SK-N-MC (cell line): Measurements from ENCODE around the gene DNAJB9.
A peak's percentile ranks its signal among the peaks of the same experiment; 100 is the strongest.

ENCODE experiments used
- DNase-seq: peaks from one replicate; pipeline ENCODE4 v3.0.0-alpha.2; 2011; ENCODE audit warnings: low read depth, low spot score
- H3K27ac ChIP-seq: fragments of 200-600 bp; sonication (generic); 2 replicates; pipeline ENCODE4 v1.5.1; 2016; ENCODE audit warnings: mixed run types
- H3K36me3 ChIP-seq: fragments of 200-600 bp; sonication (generic); 2 replicates; pipeline ENCODE4 v1.6.1; 2017; ENCODE audit warnings: antibody characterized with exemption, low read length, mixed read lengths; ENCODE audit not compliant: insufficient read depth
- H3K4me3 ChIP-seq: fragments of 200-600 bp; sonication (generic); 2 replicates; pipeline ENCODE4 v1.5.1; 2016
- H3K9ac ChIP-seq: fragments of 200-600 bp; sonication (generic); 2 replicates; pipeline ENCODE4 v1.8.0; 2017; ENCODE audit warnings: mixed run types, mixed read lengths; ENCODE audit not compliant: insufficient read length
- H3K9me3 ChIP-seq: fragments of 200-600 bp; sonication (generic); 2 replicates; pipeline ENCODE4 v1.6.1; 2017; ENCODE audit warnings: low read depth, mild to moderate bottlenecking, antibody characterized with exemption, low read length, moderate library complexity, mixed read lengths
- EZH2 ChIP-seq: fragments of 200-600 bp; sonication (generic); IDR thresholded peaks from one replicate; pipeline ENCODE4 v1.6.1; 2017; ENCODE audit warnings: antibody characterized with exemption
- FOXP2 ChIP-seq: optimal IDR thresholded peaks from 2 replicates; pipeline ENCODE3; 2011; ENCODE audit warnings: mild to moderate bottlenecking, moderate library complexity; ENCODE audit not compliant: insufficient read depth; ENCODE audit errors: extremely low read length, control extremely low read depth
- POLR2AphosphoS5 ChIP-seq: IDR thresholded peaks from 2 replicates; pipeline ENCODE4 v1.6.1; 2012; ENCODE audit warnings: mild to moderate bottlenecking, low read depth, low read length, borderline replicate concordance

The DNAJB9 gene

DNA sequence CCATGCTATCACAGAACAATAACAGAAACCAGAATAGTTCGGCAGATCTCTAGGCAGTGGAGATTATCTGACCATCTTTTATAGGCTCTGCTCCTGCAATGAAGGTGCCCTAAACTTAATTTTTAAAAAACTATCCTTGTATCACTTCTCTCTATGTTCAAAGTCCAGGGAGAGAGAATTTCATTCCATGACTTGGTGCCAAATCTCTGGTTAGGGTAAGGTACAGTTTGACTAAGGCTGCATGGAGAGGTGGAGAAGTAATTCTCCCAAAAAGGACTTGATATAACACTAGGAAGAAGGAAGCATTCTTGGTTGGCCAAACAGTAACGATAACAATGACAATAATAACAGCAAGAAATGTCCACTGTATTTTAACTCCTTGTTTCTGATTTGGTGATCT lies 40.0 kb downstream of the DNAJB9 start:
- no peak for TF ChIP-seq EZH2
- no peak for TF ChIP-seq POLR2AphosphoS5
- no peak for TF ChIP-seq FOXP2
- Histone ChIP-seq H3K27ac (no peak overlapping the region), H3K9me3 (no peaks in the 10 kb centered on the region), H3K36me3 (no peaks in the 10 kb centered on the region), H3K9ac (no peak overlapping the region), H3K4me3 (no peak overlapping the region)
- no peak for DNase-seq

DNA sequence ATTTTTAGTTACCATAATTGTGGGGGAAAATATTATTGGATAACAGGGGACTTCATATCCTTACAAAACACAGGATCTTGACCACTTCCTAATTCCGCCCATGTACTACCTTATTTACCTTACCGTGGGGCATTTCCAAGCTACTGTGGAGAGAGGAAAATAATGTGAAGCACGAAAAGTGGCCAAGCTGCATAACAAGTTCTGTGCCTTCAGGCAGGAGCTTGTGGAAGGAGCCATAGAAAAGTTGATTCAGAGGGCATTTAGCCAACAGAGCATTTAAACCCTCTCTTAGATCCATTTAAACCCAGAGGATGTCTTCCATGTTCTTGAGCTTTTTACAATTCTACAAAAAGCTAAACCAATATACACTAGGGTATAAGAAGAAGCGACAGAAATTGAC lies 41.6 kb downstream of the DNAJB9 start:
- H3K36me3 ChIP-seq = no peaks in the 10 kb centered on the region
- no peak for DNase-seq
- H3K9ac ChIP-seq = peak overlapping the region; percentile 23

DNA sequence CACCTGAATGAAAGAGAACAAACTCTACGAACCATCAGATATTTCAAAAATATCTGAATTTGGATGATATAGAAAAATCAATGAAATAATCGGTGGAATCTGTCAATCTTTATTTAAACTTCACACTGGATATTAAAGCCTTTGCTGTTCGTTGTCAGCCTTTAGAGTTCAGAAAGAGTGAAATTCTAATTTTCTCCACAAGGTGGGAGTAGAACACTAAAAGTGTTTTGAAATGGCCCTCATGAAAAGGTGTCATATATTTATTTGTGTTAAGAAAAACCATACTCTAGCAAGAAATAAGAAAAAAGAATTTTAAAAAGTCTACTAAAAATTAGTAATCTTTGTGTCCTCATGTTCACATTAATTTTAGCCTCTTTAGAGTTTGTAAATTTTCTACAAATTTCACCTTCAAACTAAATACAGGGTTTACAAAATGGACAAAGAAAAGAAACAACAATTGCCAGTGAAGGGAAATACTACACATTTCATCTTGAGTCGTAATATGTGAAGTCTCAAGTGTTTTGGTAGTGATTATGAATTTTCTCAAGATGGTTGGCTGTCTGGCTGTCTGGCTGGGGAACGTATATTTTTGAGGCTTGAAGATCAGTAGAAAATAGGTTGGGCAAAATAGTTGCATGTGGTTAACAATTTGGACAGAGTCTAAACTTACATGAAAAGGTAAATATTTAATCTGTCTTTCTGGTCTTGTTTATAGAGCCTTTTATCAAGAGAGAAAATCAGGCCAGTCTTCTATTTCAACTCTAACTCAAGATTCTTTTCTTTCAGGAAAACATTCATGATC lies 43.7 kb downstream of the DNAJB9 start:
- peak overlapping the region; percentile 19; the same call in 1 of the 2 replicates for H3K4me3 ChIP-seq
- peak overlapping the region; percentile 93 for H3K27ac ChIP-seq
- TF ChIP-seq POLR2AphosphoS5 (no peak), FOXP2 (no peak), EZH2 (no peak)
- no peaks in the 10 kb centered on the region for H3K36me3 ChIP-seq
- H3K9ac ChIP-seq = peak overlapping the region; percentile 66
- no peaks in the 10 kb centered on the region for H3K9me3 ChIP-seq
- DNase-seq = peak; percentile 81

More for the DNA sequence above, 41.6 kb downstream of the DNAJB9 start:
- H3K4me3 ChIP-seq = no peak overlapping the region
- no peak for TF ChIP-seq FOXP2
- TF ChIP-seq POLR2AphosphoS5 = no peak
- no peak for TF ChIP-seq EZH2
- no peak overlapping the region for H3K27ac ChIP-seq
- H3K9me3 ChIP-seq = no peaks in the 10 kb centered on the region

DNA sequence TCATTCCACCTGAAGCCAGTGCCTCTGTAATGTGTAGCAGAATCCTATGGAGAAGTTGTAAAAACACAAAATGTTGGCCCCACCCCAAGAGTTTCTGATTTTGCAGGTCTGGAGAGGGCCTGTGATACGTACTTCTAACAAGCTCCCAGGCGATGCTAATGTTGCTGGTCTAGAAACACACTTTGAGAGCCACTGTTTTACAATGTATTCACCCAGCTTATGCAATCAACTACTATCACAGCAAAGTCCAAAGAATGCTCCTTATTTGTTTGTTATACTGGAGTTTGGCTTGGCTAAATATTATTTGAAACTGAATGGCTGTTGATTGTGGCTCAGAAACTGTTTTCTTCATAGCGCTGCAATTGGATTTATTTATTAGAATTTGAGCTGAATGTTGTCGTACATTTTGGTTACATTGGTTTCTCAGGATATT lies 44.3 kb downstream of the DNAJB9 start:
- TF ChIP-seq EZH2 (no peak), POLR2AphosphoS5 (no peak), FOXP2 (no peak)

DNA sequence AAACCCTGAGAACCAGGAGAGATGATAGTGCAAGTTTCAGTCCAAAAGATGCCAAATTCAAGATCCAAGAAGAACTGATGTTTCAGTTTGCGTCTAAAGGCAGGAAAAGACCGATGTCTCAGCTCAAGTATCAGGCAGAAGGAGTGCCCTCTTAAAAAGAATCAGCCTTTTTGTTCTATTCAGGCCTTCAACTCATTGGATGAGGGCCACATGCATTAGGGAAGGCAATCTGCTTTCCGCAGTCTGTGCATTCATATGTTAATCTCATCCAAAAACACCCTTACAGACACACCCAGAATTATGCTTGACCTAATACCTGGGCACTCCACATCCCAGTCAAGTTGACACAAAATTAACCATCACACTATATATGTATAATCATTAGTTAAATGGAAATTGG lies 45.2 kb downstream of the DNAJB9 start:
- DNase-seq = no peak
- H3K9me3 ChIP-seq = no peaks in the 10 kb centered on the region
- H3K4me3 ChIP-seq = no peak overlapping the region
- TF ChIP-seq EZH2 (no peak), POLR2AphosphoS5 (no peak)
- no peak overlapping the region for H3K9ac ChIP-seq
- no peaks in the 10 kb centered on the region for H3K36me3 ChIP-seq
- no peak overlapping the region; the same call in 1 of the 2 replicates for H3K27ac ChIP-seq

More for the DNA sequence above, 44.3 kb downstream of the DNAJB9 start:
- H3K9me3 ChIP-seq = no peaks in the 10 kb centered on the region
- no peaks in the 10 kb centered on the region for H3K36me3 ChIP-seq
- peak overlapping the region; percentile 93 for H3K27ac ChIP-seq
- DNase-seq = peak; percentile 50
- H3K4me3 ChIP-seq = no peak overlapping the region
- peak overlapping the region; percentile 66 for H3K9ac ChIP-seq

DNA sequence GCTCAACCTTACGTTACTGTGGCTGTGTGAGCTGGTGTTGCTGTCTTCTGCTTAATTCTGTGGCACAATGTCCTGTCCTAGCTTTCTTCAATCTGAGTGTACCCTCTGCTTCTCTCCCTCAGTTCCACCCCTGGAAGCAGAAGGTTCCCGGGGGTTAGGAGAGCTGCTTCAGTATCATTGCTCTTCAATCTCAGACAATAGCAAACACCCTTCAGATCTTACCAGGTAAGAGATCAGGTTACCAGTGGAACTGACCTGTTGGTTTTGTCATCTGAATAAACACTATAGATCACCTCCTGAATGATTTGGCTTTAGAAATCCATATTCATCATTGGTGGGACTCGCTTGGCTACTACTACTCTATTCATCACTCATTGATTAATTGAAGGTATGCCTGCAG lies 48.4 kb downstream of the DNAJB9 start:
- no peak overlapping the region for H3K9ac ChIP-seq
- DNase-seq = no peak

DNA sequence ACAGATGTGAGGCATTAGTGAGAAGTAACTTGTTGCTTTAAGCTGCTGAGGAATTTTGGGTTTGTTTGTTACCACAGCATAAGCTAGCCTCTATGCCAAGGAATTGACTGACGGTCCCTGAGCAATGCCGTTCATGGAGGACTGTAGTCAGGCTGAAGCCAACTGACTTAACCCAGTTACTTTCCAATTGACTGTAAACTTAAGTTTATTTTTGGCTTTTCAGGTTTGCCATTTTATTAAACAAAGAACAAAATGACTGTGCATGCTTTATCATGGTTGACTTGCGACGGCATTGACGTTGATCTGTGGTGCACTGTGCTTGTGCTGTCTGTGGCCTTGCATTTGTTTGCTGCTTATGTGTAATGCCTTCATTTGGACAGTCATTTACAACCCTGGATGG lies 53.5 kb downstream of the DNAJB9 start:
- DNase-seq = no peak
- Histone ChIP-seq H3K36me3 (no peaks in the 10 kb centered on the region), H3K9ac (no peak overlapping the region), H3K9me3 (no peaks in the 10 kb centered on the region), H3K4me3 (no peak overlapping the region), H3K27ac (no peak overlapping the region)
- TF ChIP-seq FOXP2 = no peak

More for the DNA sequence above, 48.4 kb downstream of the DNAJB9 start:
- no peaks in the 10 kb centered on the region for H3K36me3 ChIP-seq
- H3K27ac ChIP-seq = no peak overlapping the region
- TF ChIP-seq POLR2AphosphoS5 = no peak
- no peak for TF ChIP-seq EZH2
- TF ChIP-seq FOXP2 = no peak
- H3K4me3 ChIP-seq = no peak overlapping the region
- no peaks in the 10 kb centered on the region for H3K9me3 ChIP-seq
